ENCODE data around the gene AFDN.
"Not testable (repeated sequence)": the region's sequence is repeated elsewhere in the genome, so short reads cannot be mapped to it uniquely, and the experiment has no call there.

Gene AFDN

GRCh38 chr6:167984144-167984719, 157.5 kb downstream of the AFDN start:
- no peak for DNase-seq

GRCh38 chr6:167984876-167985604, 158.3 kb downstream of the AFDN start:
- no peak for DNase-seq

GRCh38 chr6:167985911-167986595, 159.3 kb downstream of the AFDN start:
- DNase-seq, result no peak

DNA sequence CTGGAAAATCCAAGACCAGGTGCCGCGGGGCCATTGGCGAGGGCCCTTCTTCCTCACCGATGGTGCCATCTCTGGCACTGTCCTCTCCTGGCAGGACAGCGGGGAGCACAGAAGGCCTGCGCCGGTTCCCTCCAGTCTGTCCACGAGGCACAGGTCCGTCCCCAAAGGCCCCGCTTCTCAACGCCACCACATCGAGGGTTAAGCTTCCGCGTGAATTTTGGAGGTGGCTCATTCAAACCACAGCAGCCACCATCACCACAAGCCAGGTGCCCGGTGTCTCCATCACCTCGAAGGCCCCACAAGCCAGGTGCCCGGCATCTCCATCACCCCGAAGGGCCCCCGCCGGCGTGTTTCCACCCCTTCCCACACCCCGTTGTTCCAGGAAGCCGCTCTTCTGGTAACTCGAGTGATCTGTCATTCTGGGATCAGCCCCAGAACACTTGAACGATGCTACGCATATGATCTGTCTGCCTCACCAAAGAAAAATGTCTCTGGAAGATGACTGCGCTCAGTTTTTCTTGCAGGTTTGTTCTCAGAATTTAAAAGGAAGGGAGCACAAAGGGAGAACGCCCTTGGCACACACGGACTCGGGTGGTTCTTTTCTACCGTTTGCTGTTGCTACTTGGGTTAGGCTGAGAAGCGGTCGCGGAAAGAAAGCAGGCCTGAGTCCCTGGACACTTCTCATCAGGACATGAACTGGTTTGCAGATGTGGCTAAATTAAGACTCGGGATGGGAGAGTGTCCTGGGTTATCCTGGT, 160.9 kb downstream of the AFDN start:
- DNase-seq, result no peak

DNA sequence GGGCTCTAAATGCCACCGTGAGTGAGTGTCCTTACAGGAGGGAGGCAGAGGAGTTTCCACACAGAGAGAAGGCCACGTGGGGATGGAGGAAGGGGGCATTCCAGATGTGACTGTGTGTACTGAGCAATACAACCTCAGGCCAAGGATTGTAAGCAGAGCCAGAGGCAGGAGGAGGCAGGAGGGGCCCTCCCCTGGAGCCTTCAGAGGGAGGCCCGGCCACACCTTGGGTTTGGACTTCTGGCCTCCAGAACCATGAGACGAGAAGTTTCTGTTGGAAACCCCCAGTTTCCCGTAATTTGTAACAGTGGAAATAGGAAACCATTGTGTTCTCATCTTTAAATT, 161.4 kb downstream of the AFDN start:
- DNase-seq, result no peak

GRCh38 chr6:167988945-167989841, 162.5 kb downstream of the AFDN start:
- no peak for DNase-seq

GRCh38 chr6:167990016-167990945, 163.6 kb downstream of the AFDN start:
- no peak for DNase-seq

DNA sequence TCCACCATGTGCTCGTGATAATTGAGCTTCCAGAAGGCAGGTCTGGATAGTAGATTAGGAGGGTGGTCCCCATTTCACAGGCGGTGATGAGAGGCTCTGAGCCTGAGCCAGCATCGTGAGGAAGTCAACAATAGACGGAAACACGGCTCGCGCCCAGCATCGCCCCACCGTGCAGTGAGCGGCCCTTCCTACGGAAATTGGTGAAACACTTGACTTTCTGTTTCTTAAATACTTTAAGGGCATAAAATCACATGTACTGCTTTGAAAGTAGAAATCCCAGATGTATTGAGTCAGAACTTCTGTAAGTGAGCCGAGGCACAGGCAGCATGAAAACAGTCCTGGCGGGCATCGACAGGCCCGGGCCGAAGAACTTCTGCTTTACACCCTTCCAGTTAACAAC, 166.5 kb downstream of the AFDN start:
- peak; percentile 63 for DNase-seq

GRCh38 chr6:167993831-167994230, 167.1 kb downstream of the AFDN start:
- no peak for DNase-seq

GRCh38 chr6:167995302-167995701, 168.6 kb downstream of the AFDN start:
- DNase-seq, result no peak

GRCh38 chr6:167995731-167996151, 169.0 kb downstream of the AFDN start:
- no peak for DNase-seq

- no peak for DNase-seq
These were observed 169.9 kb downstream of the AFDN start for GRCh38 chr6:167996424-167997199.

DNA sequence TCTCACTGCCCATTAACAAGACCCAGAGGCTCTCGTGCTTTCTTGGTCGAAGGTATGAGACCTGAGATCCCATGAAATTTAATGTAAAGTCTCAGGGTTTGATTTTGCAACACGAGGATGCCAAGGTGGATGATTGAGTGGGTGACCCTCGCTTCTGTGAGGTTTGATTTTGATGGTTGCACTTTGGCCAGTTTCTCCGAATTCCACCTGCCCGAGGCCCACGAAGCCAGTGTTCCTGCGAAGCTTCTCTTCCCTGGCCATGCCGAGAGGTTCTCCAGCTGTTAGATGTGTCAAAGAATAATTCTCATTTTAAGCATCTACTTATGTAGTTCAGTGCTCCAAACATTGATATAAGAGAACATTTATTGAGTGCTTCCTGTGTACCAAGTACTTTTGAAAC, 170.9 kb downstream of the AFDN start, which contains the start of gene KIF25:
TSS of gene KIF25 (plus strand) at position 30 of the 400 bp plus-strand sequence. CDS start 31,915 bp downstream, outside the sequence.
- DNase-seq, result no peak

DNA sequence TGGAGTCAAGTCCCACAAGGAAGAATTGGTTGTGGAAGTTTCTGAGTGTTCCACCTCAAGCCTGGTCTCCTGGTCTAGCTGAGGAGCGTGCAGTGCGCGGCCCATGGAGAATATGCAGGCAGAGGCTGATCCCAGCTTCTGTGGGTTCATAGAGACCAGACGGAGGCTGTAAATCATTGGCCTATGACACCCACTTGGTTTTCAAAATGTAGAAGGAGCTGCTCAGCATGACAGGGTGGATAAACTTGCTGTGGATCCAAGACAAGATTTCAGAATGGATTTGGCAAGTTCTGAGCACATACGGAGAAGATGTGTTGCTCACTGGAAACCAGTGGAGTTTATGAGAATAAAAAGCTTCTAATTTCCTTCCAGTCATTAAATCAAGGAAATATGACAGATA, 171.5 kb downstream of the AFDN start:
- DNase-seq, result no peak

DNA sequence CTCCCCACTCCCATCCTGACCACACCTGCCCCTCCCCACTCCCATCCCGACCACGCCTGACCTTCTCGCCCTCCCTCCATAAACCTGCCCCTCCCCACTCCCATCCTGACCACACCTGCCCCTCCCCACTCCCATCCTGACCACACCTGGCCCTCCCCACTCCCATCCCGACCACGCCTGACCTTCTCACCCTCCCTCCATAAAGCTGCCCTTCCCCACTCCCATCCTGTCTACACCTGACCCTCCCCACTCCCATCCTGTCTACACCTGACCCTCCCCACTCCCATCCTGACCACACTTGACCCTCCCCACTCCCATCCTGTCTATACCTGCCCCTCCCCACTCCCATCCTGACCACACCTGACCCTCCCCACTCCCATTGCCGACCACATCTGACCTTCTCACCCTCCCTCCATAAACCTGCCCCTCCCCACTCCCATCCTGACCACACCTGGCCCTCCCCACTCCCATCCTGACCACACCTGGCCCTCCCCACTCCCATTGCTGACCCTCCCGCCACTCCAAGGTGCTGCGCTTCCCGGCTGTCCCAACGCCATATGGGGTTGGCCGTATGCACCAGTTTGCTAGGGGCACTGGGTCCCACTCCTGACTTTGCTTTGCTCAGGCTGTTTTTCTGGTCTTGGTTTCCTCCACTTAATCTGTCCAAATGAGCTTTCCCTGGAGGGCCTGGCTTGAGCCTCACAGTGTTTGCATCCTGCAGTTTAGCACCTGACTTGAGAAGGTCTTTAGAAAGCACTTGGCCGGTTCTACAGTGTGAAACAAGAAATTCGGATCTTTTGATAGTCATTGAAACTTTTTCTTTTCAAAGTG, 173.7 kb downstream of the AFDN start:
- no peak for DNase-seq

DNA sequence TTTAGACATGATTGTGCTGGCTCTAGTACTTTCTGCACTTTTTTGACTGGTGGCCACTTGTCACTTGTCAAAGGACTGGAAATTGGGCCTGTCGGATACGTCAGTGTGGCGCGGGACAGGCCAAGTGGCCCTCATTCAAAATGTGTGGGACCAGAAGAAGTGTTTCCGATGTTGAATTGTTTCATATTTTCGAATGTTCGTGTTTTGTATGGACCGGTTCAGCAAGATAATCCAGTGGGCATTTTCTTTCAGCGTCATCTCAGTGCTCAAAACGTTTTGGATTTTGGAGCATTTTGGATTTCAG, 174.3 kb downstream of the AFDN start:
- DNase-seq, result no peak

DNA sequence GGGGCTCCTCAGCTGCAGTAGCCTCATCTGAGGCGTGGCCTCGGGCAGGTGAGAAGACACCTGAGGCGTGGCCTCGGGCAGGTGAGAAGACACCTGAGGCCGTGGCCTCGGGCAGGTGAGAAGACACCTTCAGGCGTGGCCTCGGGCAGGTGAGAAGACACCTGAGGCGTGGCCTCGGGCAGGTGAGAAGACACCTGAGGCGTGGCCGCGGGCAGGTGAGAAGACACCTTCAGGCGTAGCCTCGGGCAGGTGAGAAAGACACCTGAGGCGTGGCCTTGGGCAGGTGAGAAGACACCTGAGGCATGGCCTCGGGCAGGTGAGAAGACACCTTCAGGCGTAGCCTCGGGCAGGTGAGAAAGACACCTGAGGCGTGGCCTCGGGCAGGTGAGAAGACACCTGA, 174.8 kb downstream of the AFDN start:
- not testable (repeated sequence) for DNase-seq

DNA sequence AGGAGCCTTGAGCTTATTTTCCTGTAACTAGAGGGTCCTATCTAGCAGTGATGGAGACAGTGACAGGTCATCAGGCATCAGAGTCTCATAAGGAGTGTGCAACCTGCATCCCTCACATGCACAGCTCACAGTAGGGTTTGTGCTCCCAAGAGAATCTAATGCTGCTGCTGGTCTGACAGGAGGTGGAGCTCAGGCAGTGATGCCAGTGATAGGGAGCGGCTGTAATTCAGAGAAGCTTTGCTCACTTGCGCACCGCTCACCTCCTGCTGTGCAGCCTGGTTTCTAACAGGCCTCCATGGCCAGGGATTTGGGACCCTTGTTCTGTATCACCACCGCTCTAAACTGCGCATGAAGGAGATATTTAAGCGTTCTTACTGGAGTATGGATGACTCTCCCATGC, 176.1 kb downstream of the AFDN start:
- DNase-seq, result no peak

- DNase-seq, result no peak
These were observed 177.3 kb downstream of the AFDN start for GRCh38 chr6:168004023-168004422.

DNA sequence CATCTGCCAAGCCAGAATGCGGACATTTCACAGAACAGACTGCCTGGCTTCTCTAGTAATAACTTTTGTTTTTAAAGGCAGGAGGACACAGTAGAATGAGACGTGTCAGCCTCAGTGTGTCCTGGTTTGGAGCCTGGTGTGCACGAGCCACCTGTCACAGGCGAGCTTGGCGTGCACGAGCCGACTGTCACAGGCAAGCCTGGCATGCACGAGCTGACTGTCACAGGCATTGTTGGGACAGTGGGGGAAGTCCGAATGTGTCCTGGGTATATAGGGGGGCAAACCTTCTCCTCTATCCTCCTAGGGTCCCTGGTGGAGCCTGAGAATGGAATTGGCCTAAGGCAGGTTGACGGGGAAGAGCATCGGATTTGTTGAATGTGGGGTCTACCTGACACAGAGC, 178.2 kb downstream of the AFDN start:
- no peak for DNase-seq

Measured in left hindlimb (tissue), 1 donor.